Lower leg skin (tissue), 3 donors: Measurements from ENCODE around the gene IRF6.

Source experiments
- POLR2A ChIP-seq, 2 donors: fragments of 450-650 bp; IDR thresholded peaks; one replicate each; pipeline ENCODE4 v1.6.1; 2016 to 2017; ENCODE audit warnings: antibody characterized with exemption in 2 of 2, mild to moderate bottlenecking in 1 of 2, moderate library complexity in 1 of 2
- TF ChIP-seq, protein P1 (sequence below), 3 donors: fragments of 450-650 bp; IDR thresholded peaks; one replicate each; pipeline ENCODE4 v1.5.1; 2016; ENCODE audit warnings: antibody characterized with exemption in 3 of 3, mild to moderate bottlenecking in 3 of 3, moderate library complexity in 2 of 3

DNA sequence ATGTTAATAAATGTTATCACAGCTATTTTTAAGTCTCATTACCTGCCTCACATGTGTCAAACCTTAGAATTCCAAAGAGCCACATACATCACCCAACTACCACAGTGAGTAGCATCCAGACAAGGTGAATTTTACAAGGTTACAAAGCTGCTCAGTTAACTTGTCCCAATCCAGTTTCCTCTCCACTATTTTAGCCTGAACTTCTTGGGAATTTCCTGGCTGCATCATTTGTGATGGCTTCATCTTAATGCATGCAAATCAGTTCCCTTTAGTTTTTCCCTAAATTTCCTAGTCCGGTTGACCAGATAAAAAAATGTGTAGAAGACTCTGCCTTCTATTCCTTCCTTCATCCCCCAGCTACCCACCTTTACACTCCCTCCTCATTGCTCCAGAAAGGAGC is 50.7 kb downstream of the IRF6 start:
- TF ChIP-seq, protein P1, sequence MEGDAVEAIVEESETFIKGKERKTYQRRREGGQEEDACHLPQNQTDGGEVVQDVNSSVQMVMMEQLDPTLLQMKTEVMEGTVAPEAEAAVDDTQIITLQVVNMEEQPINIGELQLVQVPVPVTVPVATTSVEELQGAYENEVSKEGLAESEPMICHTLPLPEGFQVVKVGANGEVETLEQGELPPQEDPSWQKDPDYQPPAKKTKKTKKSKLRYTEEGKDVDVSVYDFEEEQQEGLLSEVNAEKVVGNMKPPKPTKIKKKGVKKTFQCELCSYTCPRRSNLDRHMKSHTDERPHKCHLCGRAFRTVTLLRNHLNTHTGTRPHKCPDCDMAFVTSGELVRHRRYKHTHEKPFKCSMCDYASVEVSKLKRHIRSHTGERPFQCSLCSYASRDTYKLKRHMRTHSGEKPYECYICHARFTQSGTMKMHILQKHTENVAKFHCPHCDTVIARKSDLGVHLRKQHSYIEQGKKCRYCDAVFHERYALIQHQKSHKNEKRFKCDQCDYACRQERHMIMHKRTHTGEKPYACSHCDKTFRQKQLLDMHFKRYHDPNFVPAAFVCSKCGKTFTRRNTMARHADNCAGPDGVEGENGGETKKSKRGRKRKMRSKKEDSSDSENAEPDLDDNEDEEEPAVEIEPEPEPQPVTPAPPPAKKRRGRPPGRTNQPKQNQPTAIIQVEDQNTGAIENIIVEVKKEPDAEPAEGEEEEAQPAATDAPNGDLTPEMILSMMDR (IDR thresholded peaks at IDR 0.05) = no peak
- TF ChIP-seq POLR2A (IDR thresholded peaks at IDR 0.05) = no peak
